Measurements from ENCODE around the gene DOHH.

The DOHH gene

GRCh38 chr19:3503036-3503572 lies 2.6 kb upstream of the DOHH start:
- DNase-seq (ENCODE audit: low spot score) = no peak

- DNase-seq (ENCODE audit: low spot score) = no peak
These were observed 1.3 kb upstream of the DOHH start for GRCh38 chr19:3501780-3502179.

- DNase-seq (ENCODE audit: low spot score) = no peak
These were observed 591 bp downstream of the DOHH start for GRCh38 chr19:3499738-3500428.

- DNase-seq (ENCODE audit: low spot score) = no peak
These were observed 2.5 kb downstream of the DOHH start for GRCh38 chr19:3497757-3498520.

GRCh38 chr19:3496392-3497273 lies 3.8 kb downstream of the DOHH start:
- no peak for DNase-seq (ENCODE audit: low spot score)

- no peak for DNase-seq (ENCODE audit: low spot score)
These were observed 5.9 kb downstream of the DOHH start for GRCh38 chr19:3494559-3494958.

- no peak for DNase-seq (ENCODE audit: low spot score)
These were observed 6.4 kb downstream of the DOHH start for GRCh38 chr19:3494051-3494450.

- no peak for DNase-seq (ENCODE audit: low spot score)
These were observed 6.8 kb downstream of the DOHH start for GRCh38 chr19:3493651-3494050.

GRCh38 chr19:3492919-3493318 lies 7.6 kb downstream of the DOHH start:
- DNase-seq (ENCODE audit: low spot score) = no peak

GRCh38 chr19:3492131-3492839 lies 8.2 kb downstream of the DOHH start:
- DNase-seq (ENCODE audit: low spot score) = no peak

- DNase-seq (ENCODE audit: low spot score) = no peak
These were observed 8.9 kb downstream of the DOHH start for GRCh38 chr19:3491396-3492119.

- DNase-seq (ENCODE audit: low spot score) = no peak
These were observed 17.2 kb downstream of the DOHH start, which contains the start of gene SMIM44 for GRCh38 chr19:3483226-3483628. Gene SMIM44 (minus strand): TSS chr19:3483441. CDS start chr19:3483403, 38 bp downstream.

- no peak for DNase-seq (ENCODE audit: low spot score)
These were observed 17.8 kb downstream of the DOHH start for GRCh38 chr19:3482507-3483225.

GRCh38 chr19:3481241-3482090 lies 19.0 kb downstream of the DOHH start:
- no peak for DNase-seq (ENCODE audit: low spot score)

- no peak for DNase-seq (ENCODE audit: low spot score)
These were observed 19.9 kb downstream of the DOHH start, which contains the start of gene SMIM24 for GRCh38 chr19:3480383-3481091. Gene SMIM24 (minus strand): TSS chr19:3480525. CDS start chr19:3480463, 62 bp downstream.

- no peak for DNase-seq (ENCODE audit: low spot score)
These were observed 20.6 kb downstream of the DOHH start for GRCh38 chr19:3479834-3480215.

GRCh38 chr19:3479177-3479833 lies 21.2 kb downstream of the DOHH start:
- peak; percentile 40 for DNase-seq (ENCODE audit: low spot score)
